Liver (tissue), 9 donors: Measurements from ENCODE around the gene RALB. TPM values are rescaled to one million over a fixed set of nuclear protein-coding genes. Genes with fewer than 3 reads are reported as not detected.

Experiments
- DNase-seq: peaks from one replicate; pipeline ENCODE4 v3.0.0-alpha.2; 2017; ENCODE audit warnings: low spot score
- H3K27ac ChIP-seq, 2 donors: one replicate each; pipeline ENCODE4 v1.7.0; 2013; ENCODE audit warnings: inconsistent platforms in 2 of 2, low read length in 2 of 2, control low read depth in 1 of 2, low read depth in 1 of 2, mild to moderate bottlenecking in 1 of 2
- H3K27me3 ChIP-seq, 4 donors: one replicate each; pipeline versions ENCODE4 v1.6.1 to v1.7.0; 2013; ENCODE audit warnings: low read length in 3 of 4, inconsistent platforms in 1 of 4, mild to moderate bottlenecking in 1 of 4, moderate library complexity in 1 of 4; ENCODE audit not compliant: control insufficient read depth in 4 of 4, insufficient read depth in 4 of 4
- H3K36me3 ChIP-seq, 4 donors: one replicate each; pipeline versions ENCODE4 v1.6.1 to v1.7.0; 2013; ENCODE audit warnings: low read length in 3 of 4, mild to moderate bottlenecking in 3 of 4, low read depth in 1 of 4, moderate library complexity in 1 of 4; ENCODE audit not compliant: control insufficient read depth in 4 of 4, insufficient read depth in 3 of 4
- H3K4me1 ChIP-seq, 4 donors: one replicate each; pipeline versions ENCODE4 v1.6.1 to v1.7.0; 2013; ENCODE audit warnings: low read length in 3 of 4, mild to moderate bottlenecking in 3 of 4, moderate library complexity in 1 of 4; ENCODE audit not compliant: control insufficient read depth in 4 of 4, insufficient read depth in 4 of 4
- H3K4me3 ChIP-seq, 3 donors: one replicate each; pipeline versions ENCODE4 v1.6.1 to v1.7.0; 2013; ENCODE audit warnings: low read length in 3 of 3, control low read depth in 1 of 3, low read depth in 1 of 3, mild to moderate bottlenecking in 1 of 3
- H3K9ac ChIP-seq, 2 donors: one replicate each; pipeline ENCODE4 v1.7.0; 2013; ENCODE audit warnings: low read length in 2 of 2, mild to moderate bottlenecking in 2 of 2, moderate library complexity in 2 of 2, control low read depth in 1 of 2, low read depth in 1 of 2
- H3K9me3 ChIP-seq, 4 donors: one replicate each; pipeline versions ENCODE4 v1.6.1 to v1.7.0; 2013; ENCODE audit warnings: low read length in 3 of 4; ENCODE audit not compliant: control insufficient read depth in 4 of 4
- FOXA2 ChIP-seq: IDR thresholded peaks from 2 replicates; pipeline ENCODE4 v1.6.1; 2016; ENCODE audit warnings: antibody characterized with exemption
- GABPA ChIP-seq, 2 donors: IDR thresholded peaks in 1 of 2; conservative IDR thresholded peaks in 1 of 2; 2 replicates each; pipeline ENCODE4 v1.6.1; 2016; ENCODE audit warnings: antibody characterized with exemption in 2 of 2, mild to moderate bottlenecking in 1 of 2, moderate library complexity in 1 of 2
- HNF4A ChIP-seq, 2 donors: conservative IDR thresholded peaks; 2 replicates each; pipeline ENCODE4 v1.6.1; 2016; ENCODE audit warnings: antibody characterized with exemption in 2 of 2, mild to moderate bottlenecking in 2 of 2
- JUND ChIP-seq, 2 donors: IDR thresholded peaks; 2 replicates each; pipeline ENCODE4 v1.6.1; 2016; ENCODE audit warnings: antibody characterized with exemption in 2 of 2
- MAX ChIP-seq: IDR thresholded peaks from 2 replicates; pipeline ENCODE4 v1.6.1; 2016; ENCODE audit warnings: antibody characterized with exemption
- NR2F2 ChIP-seq: IDR thresholded peaks from 2 replicates; pipeline ENCODE4 v1.6.1; 2016; ENCODE audit warnings: antibody characterized with exemption
- RAD21 ChIP-seq, 2 donors: IDR thresholded peaks; 2 replicates each; pipeline ENCODE4 v1.6.1; 2016; ENCODE audit warnings: antibody characterized with exemption in 2 of 2, mild to moderate bottlenecking in 2 of 2
- REST ChIP-seq: IDR thresholded peaks from 2 replicates; pipeline ENCODE4 v1.6.1; 2016; ENCODE audit warnings: antibody characterized with exemption, mild to moderate bottlenecking
- SP1 ChIP-seq: IDR thresholded peaks from 2 replicates; pipeline ENCODE4 v1.6.1; 2018; ENCODE audit warnings: antibody characterized with exemption, mild to moderate bottlenecking
- ZBTB33 ChIP-seq: IDR thresholded peaks from 2 replicates; pipeline ENCODE4 v1.6.1; 2016; ENCODE audit warnings: antibody characterized with exemption
- WGBS: extraction: QIAGEN DNeasy Blood & Tissue Kit; methylation state at CpG from one replicate; pipeline ENCODE4 v1.1.7; 2013; 5-methylcytosine and 5-hydroxymethylcytosine counted together
- polyA plus RNA-seq, 2 donors: library from polyadenylated mRNA; stranded (reverse) in 1 of 2; unstranded in 1 of 2; fragments of 200-250 nt in 1 of 2; fragments of >200 nt in 1 of 2; fragmentation: Nextera tagmentation in 1 of 2; extraction: Ambion mirVana in 1 of 2; gene quantifications; one replicate each; pipeline versions ENCODE4 v1.2.1 to v1.2.3, GENCODE V29; 2013 to 2015
- total RNA-seq, 2 donors: library from RNA; depleted of rRNA; stranded (reverse); fragments of >200 nt; gene quantifications; one replicate each; pipeline ENCODE4 v1.2.3, GENCODE V29; 2014
- donor health status: healthy.
- donor health status: healthy.
- donor health status: healthy.
- donor health status: healthy.
- donor health status: healthy.

RALB gene
- total and polyA plus RNA-seq, 4 donors, result 11.1 to 26.4 (median 20.1) TPM

GRCh38 chr2:120298173-120298835 lies 45.7 kb downstream of the RALB start:
- H3K36me3 ChIP-seq, result peaks cover 2 to 13% (median 8%) of the 10 kb centered on the region in 4 donors
- H3K4me3 ChIP-seq, result no peak overlapping the region
- 93% methylated on average over 7 of the region's 7 CpGs for WGBS
- H3K4me1 ChIP-seq, result no peaks in the 10 kb centered on the region
- no peak for TF ChIP-seq RAD21 (IDR thresholded peaks at IDR 0.05)
- TF ChIP-seq SP1, result no peak
- no peak for TF ChIP-seq MAX
- TF ChIP-seq ZBTB33, result no peak
- TF ChIP-seq GABPA (IDR thresholded peaks at IDR 0.05 in 1 of 2, conservative IDR thresholded peaks at IDR 0.05 in 1 of 2), result no peak
- TF ChIP-seq NR2F2, result no peak
- TF ChIP-seq REST, result no peak
- TF ChIP-seq HNF4A (conservative IDR thresholded peaks at IDR 0.05), result no peak
- no peak for DNase-seq
- no peak overlapping the region for H3K27ac ChIP-seq
- H3K27me3 ChIP-seq, result no peaks in the 10 kb centered on the region
- H3K9me3 ChIP-seq, result no peaks in the 10 kb centered on the region
- no peak overlapping the region for H3K9ac ChIP-seq

- peaks cover 0 to 9% (median 5%) of the 10 kb centered on the region in 4 donors for H3K36me3 ChIP-seq
- H3K9me3 ChIP-seq, result no peaks in the 10 kb centered on the region
- no peak overlapping the region for H3K4me3 ChIP-seq
- H3K27ac ChIP-seq, result no peak overlapping the region
- no peaks in the 10 kb centered on the region for H3K4me1 ChIP-seq
- no peak for DNase-seq
- H3K27me3 ChIP-seq, result no peaks in the 10 kb centered on the region
- WGBS, result 96% methylated on average over 9 of the region's 9 CpGs
- H3K9ac ChIP-seq, result no peak overlapping the region
- TF ChIP-seq FOXA2 (no peak), NR2F2 (no peak), HNF4A (conservative IDR thresholded peaks at IDR 0.05) (no peak), JUND (IDR thresholded peaks at IDR 0.05) (no peak)
Observed at GRCh38 chr2:120299004-120299403, 46.4 kb downstream of the RALB start.

GRCh38 chr2:120299561-120299960 lies 46.9 kb downstream of the RALB start:
- no peak for TF ChIP-seq GABPA (IDR thresholded peaks at IDR 0.05 in 1 of 2, conservative IDR thresholded peaks at IDR 0.05 in 1 of 2)
- Histone ChIP-seq H3K27ac (no peak overlapping the region), H3K9me3 (no peaks in the 10 kb centered on the region), H3K4me1 (no peaks in the 10 kb centered on the region), H3K9ac (no peak overlapping the region), H3K27me3 (no peaks in the 10 kb centered on the region), H3K4me3 (no peak overlapping the region), H3K36me3 (peaks cover 0 to 9% (median 4%) of the 10 kb centered on the region in 4 donors)
- no peak for DNase-seq
- WGBS, result 97% methylated on average over 6 of the region's 6 CpGs
